ENCODE measurements around the gene GRID2. TPM values are rescaled to one million over a fixed set of nuclear protein-coding genes. Genes with fewer than 3 reads are reported as not detected.

The GRID2 gene
- total and polyA plus RNA-seq, 2 of the 4 experiments (the other 2 are of a cell fraction): under 0.01 TPM; not detected in 1

DNA sequence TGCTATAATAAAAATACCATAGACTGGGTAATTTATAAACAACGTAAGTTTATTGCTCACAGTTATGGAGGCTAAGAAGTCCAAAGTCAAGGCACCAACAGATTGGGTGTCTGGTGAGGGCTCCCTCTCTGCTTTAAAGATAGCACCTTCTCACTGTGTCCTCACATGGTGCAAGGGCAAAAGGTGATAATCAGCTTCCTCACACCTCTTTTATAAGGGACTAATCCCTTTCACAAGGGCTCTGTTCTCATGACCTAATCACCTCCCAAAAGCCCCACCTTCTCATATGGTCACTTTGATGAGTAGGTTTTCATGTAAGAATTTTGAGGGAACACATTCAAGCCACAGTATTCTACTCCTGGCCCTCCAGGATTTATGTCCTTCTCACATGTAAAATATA lies 883.1 kb downstream of the GRID2 start:
- Histone ChIP-seq H2BK5ac (ENCODE audit: low read depth, low read length, poor library complexity, severe bottlenecking) (no peak overlapping the region), H2BK20ac (ENCODE audit: low read depth, low read length) (no peak overlapping the region), H3K9ac (ENCODE audit: low read depth, low read length) (no peak overlapping the region), H2AK9ac (replicated peaks; ENCODE audit: low read depth, low read length, poor library complexity) (no peak overlapping the region), H3K18ac (ENCODE audit: low read depth, low read length) (no peak overlapping the region), H3K9me3 (ENCODE audit: control insufficient read depth, insufficient read depth, low read length) (no peaks in the 10 kb centered on the region), H3K4me2 (ENCODE audit: low read depth, low read length) (no peak overlapping the region), H3K79me1 (ENCODE audit: low read depth in 1 of 2, low read length in 2 of 2) (no peaks in the 10 kb centered on the region), H3K4me3 (ENCODE audit: insufficient read depth, low read depth, low read length) (no peak overlapping the region), H3K23ac (ENCODE audit: low read depth, low read length) (no peak overlapping the region), H4K91ac (ENCODE audit: insufficient read depth, low read depth, low read length) (no peak overlapping the region), H3K27ac (ENCODE audit: insufficient read depth, low read length) (no peak overlapping the region), H3K56ac (ENCODE audit: extremely low read depth, insufficient read depth, low read length) (no peak overlapping the region), H2BK15ac (ENCODE audit: low read depth, low read length) (no peak overlapping the region), H3K14ac (replicated peaks; ENCODE audit: low read depth, low read length) (no peak overlapping the region), H2BK120ac (ENCODE audit: low read depth, low read length) (no peak overlapping the region), H3K27me3 (ENCODE audit: control insufficient read depth, insufficient read depth, low read length) (no peaks in the 10 kb centered on the region), H2AK5ac (ENCODE audit: low read depth, low read length) (no peak overlapping the region), H3K36me3 (ENCODE audit: control insufficient read depth, insufficient read depth, low read length) (no peaks in the 10 kb centered on the region), H3K9me1 (ENCODE audit: insufficient read depth, low read length) (no peaks in the 10 kb centered on the region), H4K20me1 (ENCODE audit: insufficient read depth, low read length) (no peaks in the 10 kb centered on the region), H3K4ac (ENCODE audit: low read depth, low read length) (no peak overlapping the region), H3K4me1 (ENCODE audit: control insufficient read depth, insufficient read depth, low read length) (no peaks in the 10 kb centered on the region), H4K8ac (ENCODE audit: low read depth in 2 of 2, low read length in 2 of 2) (no peak overlapping the region), H4K5ac (ENCODE audit: low read depth, low read length) (no peak overlapping the region), H2AFZ (replicated peaks; ENCODE audit: low read length, poor library complexity) (no peak overlapping the region)
- in situ Hi-C loops (cut with MboI; ENCODE audit: low sequenced_read_pairs): no loop called here
- WGBS, 2 experiments (ENCODE audit: extremely low coverage in 2 of 2, insufficient read length in 1 of 2): no CpG with 5 or more reads among the region's 1 CpG
- no TSS peak for BruUV-seq (replicated peaks)
- CTCF ChIA-PET: interaction anchor here (1.2 kb wide), 1 partner anchor 22 kb away, joined by 3 read pairs; no protein-coding TSS in a partner anchor
- TF ChIP-seq NFE2L2 (IDR thresholded peaks at IDR 0.05; ENCODE audit: low read depth, low read length): no peak
- no peak for TF ChIP-seq CEBPB (IDR thresholded peaks at IDR 0.05; ENCODE audit: low read depth, low read length)
- POLR2A ChIA-PET (ENCODE audit: unreplicated experiment): no interaction called here
- DNase-seq (no peak), ATAC-seq (ENCODE audit: low read depth) (no peak)
- dilution Hi-C loops (cut with HindIII; ENCODE audit: low sequenced_read_pairs, unreplicated experiment): no loop called here
- intact Hi-C loops (cut with micrococcal nuclease): no loop called here
